SK-MEL-5 (cell line): Measurements from ENCODE around the gene MBD3L2B. TPM values are rescaled to one million over a fixed set of nuclear protein-coding genes. Genes with fewer than 3 reads are reported as not detected.
"Not testable (repeated sequence)": the region's sequence is repeated elsewhere in the genome, so short reads cannot be mapped to it uniquely, and the experiment has no call there.

Experiments used
- DNase-seq: peaks from one replicate; pipeline ENCODE4 v3.0.0-alpha.2; 2016; ENCODE audit warnings: low read depth, low spot score
- in situ Hi-C: cut with HindIII; loops from 2 replicates; pipeline ENCODE4 v1.10.0; 2016; ENCODE audit warnings: low sequenced_read_pairs, high pct_unique_total_duplicates, low pct_unique_long_range_greater_than_20kb
- polyA plus RNA-seq, 2 experiments: library from polyadenylated mRNA; depleted of rRNA; stranded (reverse); fragments of >200 nt; gene quantifications; 2 replicates each; pipeline ENCODE4 v1.2.3, GENCODE V29; 2015
- total RNA-seq: library from RNA; depleted of rRNA; stranded (reverse); fragments of >200 nt; shearing (Covaris generic); gene quantifications from 2 replicates; pipeline ENCODE4 v1.2.3, GENCODE V29; 2014; rRNA removed

Gene MBD3L2B
- not detected in 2 replicates for total RNA-seq
- not detected in 2 replicates for polyA plus RNA-seq (2015; cell fraction: cytosol; rRNA removed)
- polyA plus RNA-seq (2015; cell fraction: nucleus; rRNA removed), result not detected in 2 replicates

GRCh38 chr19:7021331-7021730 is at the start of gene MBD3L2B:
TSS of gene MBD3L2B (minus strand) at chr19:7021431. CDS start at chr19:7021397, 34 bp downstream.
- in situ Hi-C loops, DNase-seq: not testable (repeated sequence)

DNA sequence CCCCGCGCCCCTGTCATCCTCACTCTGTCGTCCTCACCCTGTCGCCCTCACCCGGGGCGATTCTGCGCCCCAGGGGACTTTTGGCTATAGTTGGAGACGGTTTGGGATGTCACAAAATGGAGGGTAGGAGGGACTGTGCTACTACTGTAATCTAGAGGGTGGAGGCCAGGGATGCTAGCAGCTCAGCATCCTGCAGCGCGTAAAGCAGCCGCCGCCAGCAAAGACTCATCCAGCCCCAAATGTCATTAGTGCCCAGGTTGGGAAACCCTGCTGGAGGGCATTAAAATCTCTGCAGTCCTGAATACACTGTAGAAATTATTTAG is 48.6 kb upstream of the MBD3L2B start:
- DNase-seq, result no peak
- in situ Hi-C loops, result no loop called here

DNA sequence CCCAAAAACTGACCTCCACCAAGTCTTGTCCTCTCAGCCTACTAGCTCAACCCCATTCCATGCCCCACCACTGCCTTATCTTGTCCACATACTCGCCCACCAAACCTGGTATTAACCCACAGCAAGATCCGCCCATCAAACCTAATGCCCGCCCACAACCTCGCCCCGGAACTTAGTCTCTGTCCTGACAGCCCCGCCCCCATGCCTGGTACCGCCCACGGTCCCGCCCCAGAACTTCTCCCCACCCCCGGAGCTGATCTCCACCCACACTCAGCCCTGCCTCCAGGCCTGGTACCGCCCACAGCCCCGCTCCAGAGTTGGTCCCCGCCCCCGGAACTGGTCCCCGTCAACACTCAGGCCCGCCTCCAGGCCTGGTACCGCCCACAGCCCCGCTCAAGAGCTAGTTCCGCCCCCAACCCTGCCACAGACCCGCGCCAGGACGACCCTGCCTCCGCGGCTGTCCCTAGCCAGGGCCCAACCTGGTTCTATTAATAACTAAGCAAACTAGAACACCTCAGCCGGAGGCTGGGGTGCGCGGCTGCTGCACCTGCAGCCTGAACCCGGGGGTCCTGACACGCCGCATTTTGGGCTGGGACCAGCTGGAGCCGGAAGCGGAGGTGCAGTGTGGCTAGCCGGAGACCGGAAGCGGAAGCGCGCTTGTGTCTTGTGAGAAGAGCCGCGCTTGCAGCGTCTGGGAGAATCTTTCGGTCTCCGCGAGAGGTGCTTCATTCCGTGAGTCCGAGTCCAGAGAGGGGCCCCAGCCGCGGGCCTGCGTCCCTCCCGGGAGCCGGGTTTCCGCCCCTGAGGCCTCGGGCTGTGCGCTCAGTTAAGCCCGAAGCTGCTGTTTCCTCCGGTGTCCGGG is 48.0 kb upstream of the MBD3L2B start, which contains the start of gene ZNF557:
Gene ZNF557 (plus strand): TSS at position 662 of the 862 bp plus-strand sequence. CDS start 5,372 bp downstream, outside the sequence.
- DNase-seq, result peak; percentile 95
- in situ Hi-C loops, result no loop called here

- in situ Hi-C loops, result no loop called here
- no peak for DNase-seq
Observed at GRCh38 chr19:7068599-7068998, 47.4 kb upstream of the MBD3L2B start.

GRCh38 chr19:7067716-7068115 is 46.5 kb upstream of the MBD3L2B start:
- in situ Hi-C loops, result no loop called here
- no peak for DNase-seq

- in situ Hi-C loops, result not testable (repeated sequence)
- DNase-seq, result peak; percentile 59
Observed at GRCh38 chr19:7067122-7067521, 45.9 kb upstream of the MBD3L2B start.

GRCh38 chr19:7063764-7064418 is 42.7 kb upstream of the MBD3L2B start:
- DNase-seq, result no peak
- in situ Hi-C loops, result no loop called here

- no peak for DNase-seq
- in situ Hi-C loops, result no loop called here
Observed at GRCh38 chr19:7063339-7063738, 42.1 kb upstream of the MBD3L2B start.

DNA sequence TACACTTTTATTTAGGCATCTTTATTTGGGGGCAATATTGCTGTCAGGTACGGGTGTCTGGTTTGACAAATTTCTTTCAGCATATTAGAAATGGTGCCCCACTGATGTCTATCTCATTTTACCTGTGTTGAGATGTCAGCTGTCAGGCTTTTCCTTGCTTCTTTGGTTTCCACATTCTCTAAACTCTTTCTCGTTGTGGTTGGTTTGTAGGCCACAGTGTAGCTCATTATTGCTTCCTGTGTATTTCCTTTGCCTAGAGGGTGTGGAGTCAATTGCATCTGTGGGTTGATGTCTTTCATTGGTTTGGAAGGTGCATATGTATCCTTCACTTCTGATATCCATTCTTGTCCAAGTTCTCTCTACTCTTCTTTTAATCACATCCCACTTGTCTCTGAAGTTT is 38.7 kb upstream of the MBD3L2B start:
- in situ Hi-C loops, DNase-seq: not testable (repeated sequence)

DNA sequence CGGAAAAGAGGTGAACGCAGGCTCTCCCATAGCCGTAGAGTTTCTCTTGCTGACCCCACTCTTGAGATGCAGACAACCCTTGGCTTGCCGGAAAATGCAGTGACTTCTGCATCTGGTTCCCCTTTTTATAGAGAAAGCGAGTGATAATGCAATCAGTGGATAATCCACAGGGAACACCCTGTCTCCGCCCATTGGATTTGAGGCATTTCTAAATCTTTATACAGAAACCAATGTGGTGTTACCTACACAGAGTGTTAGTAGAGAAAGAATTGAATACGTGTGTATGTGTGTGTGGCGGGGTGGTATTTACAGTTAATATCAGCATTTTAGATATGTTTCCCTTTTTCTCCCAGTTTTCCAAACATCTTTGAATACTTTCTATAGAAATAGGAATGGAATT is 37.3 kb upstream of the MBD3L2B start, which contains the start of gene MBD3L3:
Gene MBD3L3 (minus strand): TSS at position 101 of the 400 bp plus-strand sequence. CDS start 71 bp downstream, at position 30.
- DNase-seq, result not testable (repeated sequence)

DNA sequence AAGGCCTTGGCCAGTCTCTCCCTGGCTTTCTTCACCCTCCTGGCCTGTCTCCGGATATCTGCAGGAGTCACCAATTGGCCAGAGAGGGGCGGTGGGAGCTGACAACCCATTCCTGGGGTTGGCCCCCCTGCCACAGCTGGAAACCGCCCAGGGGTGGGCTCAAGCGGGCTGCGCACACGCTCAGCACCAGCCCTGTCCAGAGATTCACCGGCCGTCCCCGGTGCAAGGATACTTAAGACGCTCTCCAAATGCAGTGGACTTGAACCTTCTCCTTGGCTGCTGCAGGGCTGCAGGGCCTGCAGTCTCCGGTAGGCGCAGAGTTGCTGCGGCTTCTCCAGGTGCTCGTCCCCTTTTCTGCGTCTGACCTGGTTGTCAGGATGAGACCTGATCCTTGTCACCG is 35.1 kb upstream of the MBD3L2B start:
- DNase-seq, in situ Hi-C loops: not testable (repeated sequence)

More for the DNA sequence above, 37.3 kb upstream of the MBD3L2B start, which contains the start of gene MBD3L3:
- in situ Hi-C loops, result not testable (repeated sequence)

- DNase-seq, result not testable (repeated sequence)
Observed at GRCh38 chr19:7055679-7056078, 34.4 kb upstream of the MBD3L2B start.

DNA sequence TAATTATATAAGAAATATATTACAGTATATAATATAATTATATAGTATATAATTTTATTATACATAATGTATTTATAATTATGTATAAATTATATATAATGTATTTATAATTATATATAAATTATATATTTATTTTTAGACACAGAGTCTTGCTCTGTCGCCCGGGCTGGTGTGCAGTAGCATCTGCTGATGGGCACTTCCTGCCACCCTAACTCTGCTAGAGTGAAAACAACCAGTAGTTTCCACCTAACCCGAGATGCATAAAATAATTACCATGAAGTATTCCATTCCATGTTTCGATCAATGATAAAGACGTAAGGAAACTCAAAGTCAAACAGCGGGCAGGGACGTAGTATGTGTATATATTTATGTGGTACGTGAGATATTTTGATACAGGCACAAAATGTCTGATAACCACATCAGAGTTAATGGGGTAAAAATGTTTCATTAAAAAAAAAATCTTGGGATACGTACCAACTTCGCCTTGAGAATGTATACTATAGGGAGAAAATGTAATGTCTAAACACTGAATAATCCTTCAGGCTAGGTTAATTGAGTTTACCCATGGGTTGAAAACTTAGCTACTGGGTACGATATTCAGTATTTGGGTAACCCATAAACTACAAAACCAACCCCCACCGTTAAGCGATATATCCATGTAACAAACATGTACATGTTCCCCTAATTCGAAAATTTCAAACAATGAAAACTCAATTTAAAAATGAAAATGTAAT is 33.6 kb upstream of the MBD3L2B start:
- in situ Hi-C loops, DNase-seq: not testable (repeated sequence)

More at GRCh38 chr19:7055679-7056078, 34.4 kb upstream of the MBD3L2B start:
- in situ Hi-C loops, result not testable (repeated sequence)

GRCh38 chr19:7052896-7053295 is 31.7 kb upstream of the MBD3L2B start:
- in situ Hi-C loops, DNase-seq: not testable (repeated sequence)

DNA sequence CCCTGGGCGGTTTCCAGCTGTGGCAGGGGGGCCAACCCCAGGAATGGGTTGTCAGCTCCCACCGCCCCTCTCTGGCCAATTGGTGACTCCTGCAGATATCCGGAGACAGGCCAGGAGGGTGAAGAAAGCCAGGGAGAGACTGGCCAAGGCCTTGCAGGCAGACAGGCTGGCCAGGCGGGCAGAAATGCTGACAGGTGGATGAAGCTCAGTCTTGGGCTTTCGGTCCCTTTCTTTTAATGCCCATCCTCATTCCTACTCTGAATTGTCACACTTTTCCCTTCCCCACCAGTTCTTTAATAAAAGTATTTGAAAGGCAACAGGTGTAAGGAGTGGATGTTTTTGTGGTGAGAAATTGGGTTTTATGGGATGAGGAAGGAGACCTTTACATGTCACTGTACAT is 30.2 kb upstream of the MBD3L2B start:
- in situ Hi-C loops, DNase-seq: not testable (repeated sequence)

DNA sequence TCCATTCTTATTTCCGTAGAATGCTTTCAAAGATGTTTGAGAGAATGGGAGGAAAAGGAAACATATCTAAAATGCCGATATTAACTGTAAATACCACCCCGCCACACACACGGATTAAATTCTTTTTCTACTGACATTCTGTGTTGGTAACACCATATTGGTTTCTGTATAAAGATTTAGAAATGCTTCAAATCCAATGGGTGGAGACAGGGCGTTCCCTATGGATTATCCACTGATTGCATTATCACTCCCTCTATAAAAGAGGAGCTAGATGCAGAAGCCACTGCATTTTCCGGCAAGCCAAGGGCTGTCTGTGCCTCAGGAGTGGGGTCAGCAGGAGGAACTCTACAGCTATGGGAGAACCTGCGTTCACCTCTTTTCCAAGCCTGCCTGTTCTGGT is 27.8 kb upstream of the MBD3L2B start, which contains the start of gene MBD3L2:
Gene MBD3L2 (plus strand): TSS at position 301 of the 400 bp plus-strand sequence. CDS start 53 bp downstream, at position 354.
- in situ Hi-C loops, DNase-seq: not testable (repeated sequence)

DNA sequence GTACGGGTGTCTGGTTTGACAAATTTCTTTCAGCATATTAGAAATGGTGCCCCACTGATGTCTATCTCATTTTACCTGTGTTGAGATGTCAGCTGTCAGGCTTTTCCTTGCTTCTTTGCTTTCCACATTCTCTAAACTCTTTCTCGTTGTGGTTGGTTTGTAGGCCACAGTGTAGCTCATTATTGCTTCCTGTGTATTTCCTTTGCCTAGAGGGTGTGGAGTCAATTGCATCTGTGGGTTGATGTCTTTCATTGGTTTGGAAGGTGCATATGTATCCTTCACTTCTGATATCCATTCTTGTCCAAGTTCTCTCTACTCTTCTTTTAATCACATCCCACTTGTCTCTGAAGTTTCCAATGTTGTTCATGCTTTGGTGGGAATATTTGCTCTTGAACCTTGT is 20.3 kb upstream of the MBD3L2B start:
- DNase-seq, in situ Hi-C loops: not testable (repeated sequence)
